Mesendoderm (in vitro differentiated cells): ENCODE results near the gene THADA.

Experiments
- DNase-seq: peaks from one replicate; pipeline ENCODE4 v3.0.0; 2013
- H2AK5ac ChIP-seq: 2 replicates; pipeline ENCODE4 v1.6.1; 2013; ENCODE audit warnings: low read length, inconsistent platforms
- H2BK120ac ChIP-seq: 2 replicates; pipeline ENCODE4 v1.6.1; 2013; ENCODE audit warnings: low read depth, mild to moderate bottlenecking, low read length, moderate library complexity, mixed read lengths
- H2BK15ac ChIP-seq: replicated peaks from 2 replicates; pipeline ENCODE4 v1.6.1; 2013; ENCODE audit warnings: low read depth, mild to moderate bottlenecking, moderate library complexity
- H2BK5ac ChIP-seq: 2 replicates; pipeline ENCODE4 v1.6.1; 2013; ENCODE audit warnings: low read length, inconsistent platforms
- H3K18ac ChIP-seq: 2 replicates; pipeline ENCODE4 v1.6.1; 2013; ENCODE audit warnings: mild to moderate bottlenecking, low read length, mixed read lengths
- H3K23ac ChIP-seq: one replicate; pipeline ENCODE4 v1.6.1; 2013; ENCODE audit warnings: low read length
- H3K27ac ChIP-seq: 2 replicates; pipeline ENCODE4 v1.5.1; 2013; ENCODE audit warnings: low read depth, mild to moderate bottlenecking, inconsistent platforms, low read length, moderate library complexity
- H3K27me3 ChIP-seq: 2 replicates; pipeline ENCODE4 v1.6.1; 2013; ENCODE audit warnings: low read length, control low read depth, mild to moderate bottlenecking, inconsistent platforms; ENCODE audit not compliant: insufficient read depth, poor library complexity
- H3K36me3 ChIP-seq: 2 replicates; pipeline ENCODE4 v1.6.1; 2013; ENCODE audit warnings: low read length, inconsistent platforms; ENCODE audit not compliant: control insufficient read depth, insufficient read depth
- H3K4ac ChIP-seq: one replicate; pipeline ENCODE4 v1.6.1; 2013; ENCODE audit warnings: low read depth, mild to moderate bottlenecking, low read length, moderate library complexity
- H3K4me1 ChIP-seq: 2 replicates; pipeline ENCODE4 v1.6.1; 2013; ENCODE audit warnings: low read depth, low read length, inconsistent platforms; ENCODE audit not compliant: control insufficient read depth
- H3K4me2 ChIP-seq: 2 replicates; pipeline ENCODE4 v1.6.1; 2013; ENCODE audit warnings: low read length
- H3K4me3 ChIP-seq: 2 replicates; pipeline ENCODE4 v1.5.1; 2013; ENCODE audit warnings: mild to moderate bottlenecking, low read length
- H3K56ac ChIP-seq: one replicate; pipeline ENCODE4 v1.6.1; 2013; ENCODE audit warnings: low read length
- H3K79me1 ChIP-seq: 2 replicates; pipeline ENCODE4 v1.6.1; 2013; ENCODE audit warnings: low read length, inconsistent platforms
- H3K79me2 ChIP-seq: 2 replicates; pipeline ENCODE4 v1.6.1; 2013; ENCODE audit warnings: mild to moderate bottlenecking, low read length; ENCODE audit not compliant: control insufficient read depth, insufficient read depth
- H3K9ac ChIP-seq: 2 replicates; pipeline ENCODE4 v1.6.1; 2013; ENCODE audit warnings: low read length, inconsistent platforms
- H4K5ac ChIP-seq: one replicate; pipeline ENCODE4 v1.6.1; 2013; ENCODE audit warnings: low read length
- H4K8ac ChIP-seq: one replicate; pipeline ENCODE4 v1.6.1; 2013; ENCODE audit warnings: low read depth, mild to moderate bottlenecking, control low read depth, low read length, moderate library complexity
- WGBS: extraction: QIAGEN DNeasy Blood & Tissue Kit; methylation state at CpG from one replicate; pipeline ENCODE4 v1.1.7; 2013; ENCODE audit warnings: low lambda C conversion rate, missing lambda C conversion rate; ENCODE audit not compliant: insufficient coverage; ENCODE audit errors: extremely low coverage; 5-methylcytosine and 5-hydroxymethylcytosine counted together

THADA gene

GRCh38 chr2:43410055-43410604 is 185.7 kb downstream of the THADA start:
- no peaks in the 10 kb centered on the region for H3K79me2 ChIP-seq
- no peak overlapping the region for H4K8ac ChIP-seq
- H2BK15ac ChIP-seq, result no peak overlapping the region
- H3K18ac ChIP-seq, result no peak overlapping the region
- no peak overlapping the region for H3K4me3 ChIP-seq
- H3K4me1 ChIP-seq, result no peaks in the 10 kb centered on the region
- no peak overlapping the region for H2BK120ac ChIP-seq
- no peaks in the 10 kb centered on the region for H3K27me3 ChIP-seq
- H3K36me3 ChIP-seq, result no peaks in the 10 kb centered on the region
- no peak overlapping the region for H3K9ac ChIP-seq
- WGBS, result no CpG with 5 or more reads among the region's 6 CpGs
- H3K23ac ChIP-seq, result no peak overlapping the region
- no peaks in the 10 kb centered on the region for H3K79me1 ChIP-seq
- H4K5ac ChIP-seq, result no peak overlapping the region
- no peak for DNase-seq
- no peak overlapping the region for H3K4me2 ChIP-seq
- no peak overlapping the region for H2BK5ac ChIP-seq
- H3K27ac ChIP-seq, result no peak overlapping the region
- H3K4ac ChIP-seq, result no peak overlapping the region
- no peak overlapping the region for H2AK5ac ChIP-seq
- H3K56ac ChIP-seq, result no peak overlapping the region

- H3K18ac ChIP-seq, result no peak overlapping the region
- DNase-seq, result no peak
- no peaks in the 10 kb centered on the region for H3K79me2 ChIP-seq
- H3K4me2 ChIP-seq, result no peak overlapping the region
- no peaks in the 10 kb centered on the region for H3K79me1 ChIP-seq
- no peaks in the 10 kb centered on the region for H3K4me1 ChIP-seq
- H3K4ac ChIP-seq, result no peak overlapping the region
- no CpG with 5 or more reads among the region's 2 CpGs for WGBS
- H3K27me3 ChIP-seq, result no peaks in the 10 kb centered on the region
- no peak overlapping the region for H3K56ac ChIP-seq
- H2BK5ac ChIP-seq, result no peak overlapping the region
- no peak overlapping the region for H4K5ac ChIP-seq
- H2BK15ac ChIP-seq, result no peak overlapping the region
- no peaks in the 10 kb centered on the region for H3K36me3 ChIP-seq
- no peak overlapping the region for H4K8ac ChIP-seq
- no peak overlapping the region for H3K23ac ChIP-seq
- no peak overlapping the region for H3K27ac ChIP-seq
- H3K9ac ChIP-seq, result no peak overlapping the region
- no peak overlapping the region for H2BK120ac ChIP-seq
- no peak overlapping the region for H2AK5ac ChIP-seq
- no peak overlapping the region for H3K4me3 ChIP-seq
Measured at GRCh38 chr2:43408407-43409160, 187.3 kb downstream of the THADA start.

DNA sequence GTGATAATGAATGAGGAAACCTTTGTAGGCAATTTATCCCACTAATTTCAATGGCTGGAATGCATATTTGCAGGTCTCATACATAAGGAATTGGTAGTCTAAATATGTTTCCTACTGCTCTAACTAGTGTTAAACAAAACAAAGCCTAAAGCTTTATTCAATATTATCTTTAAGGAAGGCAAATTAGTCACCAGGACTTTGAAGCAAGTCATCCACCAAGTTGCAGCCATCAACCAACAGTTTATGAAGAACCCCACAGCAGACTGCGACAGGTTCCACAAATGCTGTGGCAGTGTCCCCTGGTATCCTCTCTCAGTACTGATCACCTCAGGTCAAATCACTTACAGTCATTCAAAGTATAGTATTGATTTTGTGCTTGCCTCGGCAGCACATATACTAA is 187.9 kb downstream of the THADA start:
- H4K8ac ChIP-seq, result no peak overlapping the region
- no peak overlapping the region for H3K4me2 ChIP-seq
- no peak overlapping the region for H3K18ac ChIP-seq
- no peak overlapping the region for H4K5ac ChIP-seq
- H3K27me3 ChIP-seq, result no peaks in the 10 kb centered on the region
- no peak overlapping the region for H3K9ac ChIP-seq
- H2BK15ac ChIP-seq, result no peak overlapping the region
- no peak overlapping the region for H3K27ac ChIP-seq
- no peaks in the 10 kb centered on the region for H3K79me2 ChIP-seq
- H3K4ac ChIP-seq, result no peak overlapping the region
- H2BK120ac ChIP-seq, result no peak overlapping the region
- H3K36me3 ChIP-seq, result no peaks in the 10 kb centered on the region
- no peak overlapping the region for H3K23ac ChIP-seq
- H2AK5ac ChIP-seq, result no peak overlapping the region
- WGBS, result no CpG with 5 or more reads among the region's 2 CpGs
- no peak for DNase-seq
- no peak overlapping the region for H3K56ac ChIP-seq
- H3K4me3 ChIP-seq, result no peak overlapping the region
- H3K79me1 ChIP-seq, result no peaks in the 10 kb centered on the region
- H3K4me1 ChIP-seq, result no peaks in the 10 kb centered on the region
- no peak overlapping the region for H2BK5ac ChIP-seq

- Histone ChIP-seq H3K56ac (no peak overlapping the region), H4K8ac (no peak overlapping the region), H3K27ac (no peak overlapping the region), H3K23ac (no peak overlapping the region), H4K5ac (no peak overlapping the region), H3K4me3 (no peak overlapping the region), H3K36me3 (no peaks in the 10 kb centered on the region), H3K18ac (no peak overlapping the region), H3K27me3 (no peaks in the 10 kb centered on the region), H3K4me2 (no peak overlapping the region), H3K79me2 (no peaks in the 10 kb centered on the region), H3K4me1 (no peaks in the 10 kb centered on the region), H2BK15ac (no peak overlapping the region), H3K9ac (no peak overlapping the region), H3K79me1 (no peaks in the 10 kb centered on the region), H2AK5ac (no peak overlapping the region), H2BK5ac (no peak overlapping the region), H2BK120ac (no peak overlapping the region), H3K4ac (no peak overlapping the region)
- WGBS, result no CpG with 5 or more reads among the region's 6 CpGs
- DNase-seq, result peak; percentile 26
Measured at GRCh38 chr2:43406651-43407279, 189.1 kb downstream of the THADA start.

GRCh38 chr2:43405829-43406228 is 190.0 kb downstream of the THADA start:
- H3K9ac ChIP-seq, result no peak overlapping the region
- H3K18ac ChIP-seq, result no peak overlapping the region
- no CpG with 5 or more reads among the region's 1 CpG for WGBS
- no peaks in the 10 kb centered on the region for H3K36me3 ChIP-seq
- H4K8ac ChIP-seq, result no peak overlapping the region
- no peak overlapping the region for H2BK15ac ChIP-seq
- H3K4me2 ChIP-seq, result no peak overlapping the region
- no peak overlapping the region for H4K5ac ChIP-seq
- H3K4ac ChIP-seq, result no peak overlapping the region
- no peak overlapping the region for H2AK5ac ChIP-seq
- H3K27ac ChIP-seq, result no peak overlapping the region
- H3K56ac ChIP-seq, result no peak overlapping the region
- H2BK5ac ChIP-seq, result no peak overlapping the region
- no peaks in the 10 kb centered on the region for H3K4me1 ChIP-seq
- H3K23ac ChIP-seq, result no peak overlapping the region
- H3K79me1 ChIP-seq, result no peaks in the 10 kb centered on the region
- no peaks in the 10 kb centered on the region for H3K27me3 ChIP-seq
- H3K79me2 ChIP-seq, result no peaks in the 10 kb centered on the region
- DNase-seq, result no peak
- no peak overlapping the region for H2BK120ac ChIP-seq
- no peak overlapping the region for H3K4me3 ChIP-seq
